HCT116 (cell line): ENCODE data around the gene TOB2.

Source experiments
- CTCF ChIP-seq, 3 experiments: fragments of 200-600 bp in 1 of 3; sonication (generic) in 1 of 3; IDR thresholded peaks in 2 of 3; conservative IDR thresholded peaks in 1 of 3; 2 replicates each; pipeline ENCODE4 v1.5.1; 2012 to 2017; ENCODE audit warnings: low read depth in 2 of 3, low read length in 2 of 3, antibody characterized with exemption in 1 of 3, borderline replicate concordance in 1 of 3, control low read depth in 1 of 3, mild to moderate bottlenecking in 1 of 3, mixed read lengths in 1 of 3, mixed run types in 1 of 3, moderate library complexity in 1 of 3; ENCODE audit not compliant: insufficient read depth in 1 of 3
- POLR2A ChIP-seq: IDR thresholded peaks from 2 replicates; pipeline ENCODE4 v1.7.0; 2011; ENCODE audit warnings: borderline replicate concordance; ENCODE audit not compliant: insufficient read depth, insufficient read length; ENCODE audit errors: extremely low read depth
- SP1 ChIP-seq: IDR thresholded peaks from 2 replicates; pipeline ENCODE4 v1.6.1; 2012; ENCODE audit warnings: low read depth
- SRF ChIP-seq: IDR thresholded peaks from 2 replicates; pipeline ENCODE4 v1.6.1; 2012; ENCODE audit warnings: low read depth
- TF ChIP-seq, protein P1 (sequence below): IDR thresholded peaks from 2 replicates; pipeline ENCODE4 v1.6.1; 2012
- TF ChIP-seq, protein P2 (sequence below): IDR thresholded peaks from 2 replicates; pipeline ENCODE4 v1.6.1; 2012; ENCODE audit warnings: low read depth

DNA sequence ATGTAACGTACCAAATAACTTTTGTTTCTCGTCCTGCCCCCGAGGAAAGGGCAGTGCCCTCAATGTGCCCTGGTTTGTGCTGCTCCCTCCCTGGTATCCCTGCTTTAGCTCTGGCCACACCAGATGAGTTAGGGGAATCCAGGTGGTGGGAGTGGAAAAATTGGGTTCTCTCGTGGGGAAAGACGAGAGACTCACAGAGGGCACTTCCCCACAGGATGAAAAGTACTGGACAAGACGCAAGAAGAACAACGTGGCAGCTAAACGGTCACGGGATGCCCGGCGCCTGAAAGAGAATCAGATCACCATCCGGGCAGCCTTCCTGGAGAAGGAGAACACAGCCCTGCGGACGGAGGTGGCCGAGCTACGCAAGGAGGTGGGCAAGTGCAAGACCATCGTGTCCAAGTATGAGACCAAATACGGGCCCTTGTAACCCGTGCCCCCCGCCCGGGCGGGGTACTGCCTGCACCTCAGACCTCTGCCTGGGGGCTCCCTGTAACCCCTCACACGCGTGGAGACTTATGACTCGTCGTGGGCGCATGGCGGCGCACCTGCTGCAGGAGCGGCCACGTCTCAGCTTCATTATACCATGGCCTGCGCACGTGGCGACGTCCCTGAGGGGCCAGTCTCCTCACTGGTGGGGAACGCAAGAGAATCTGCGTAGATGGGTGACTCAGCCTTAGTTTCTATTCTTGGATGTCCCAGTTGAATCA is 50.9 kb downstream of the TOB2 start:
- TF ChIP-seq CTCF (IDR thresholded peaks at IDR 0.05 in 2 of 3, conservative IDR thresholded peaks at IDR 0.05 in 1 of 3; ENCODE audit: borderline replicate concordance in 1 of 3, insufficient read depth in 1 of 3, low read depth in 2 of 3, low read length in 2 of 3) (no peak), SRF (no peak), POLR2A (no peak), SP1 (no peak)
- TF ChIP-seq, protein P1, sequence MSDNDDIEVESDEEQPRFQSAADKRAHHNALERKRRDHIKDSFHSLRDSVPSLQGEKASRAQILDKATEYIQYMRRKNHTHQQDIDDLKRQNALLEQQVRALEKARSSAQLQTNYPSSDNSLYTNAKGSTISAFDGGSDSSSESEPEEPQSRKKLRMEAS = no peak
- TF ChIP-seq, protein P2, sequence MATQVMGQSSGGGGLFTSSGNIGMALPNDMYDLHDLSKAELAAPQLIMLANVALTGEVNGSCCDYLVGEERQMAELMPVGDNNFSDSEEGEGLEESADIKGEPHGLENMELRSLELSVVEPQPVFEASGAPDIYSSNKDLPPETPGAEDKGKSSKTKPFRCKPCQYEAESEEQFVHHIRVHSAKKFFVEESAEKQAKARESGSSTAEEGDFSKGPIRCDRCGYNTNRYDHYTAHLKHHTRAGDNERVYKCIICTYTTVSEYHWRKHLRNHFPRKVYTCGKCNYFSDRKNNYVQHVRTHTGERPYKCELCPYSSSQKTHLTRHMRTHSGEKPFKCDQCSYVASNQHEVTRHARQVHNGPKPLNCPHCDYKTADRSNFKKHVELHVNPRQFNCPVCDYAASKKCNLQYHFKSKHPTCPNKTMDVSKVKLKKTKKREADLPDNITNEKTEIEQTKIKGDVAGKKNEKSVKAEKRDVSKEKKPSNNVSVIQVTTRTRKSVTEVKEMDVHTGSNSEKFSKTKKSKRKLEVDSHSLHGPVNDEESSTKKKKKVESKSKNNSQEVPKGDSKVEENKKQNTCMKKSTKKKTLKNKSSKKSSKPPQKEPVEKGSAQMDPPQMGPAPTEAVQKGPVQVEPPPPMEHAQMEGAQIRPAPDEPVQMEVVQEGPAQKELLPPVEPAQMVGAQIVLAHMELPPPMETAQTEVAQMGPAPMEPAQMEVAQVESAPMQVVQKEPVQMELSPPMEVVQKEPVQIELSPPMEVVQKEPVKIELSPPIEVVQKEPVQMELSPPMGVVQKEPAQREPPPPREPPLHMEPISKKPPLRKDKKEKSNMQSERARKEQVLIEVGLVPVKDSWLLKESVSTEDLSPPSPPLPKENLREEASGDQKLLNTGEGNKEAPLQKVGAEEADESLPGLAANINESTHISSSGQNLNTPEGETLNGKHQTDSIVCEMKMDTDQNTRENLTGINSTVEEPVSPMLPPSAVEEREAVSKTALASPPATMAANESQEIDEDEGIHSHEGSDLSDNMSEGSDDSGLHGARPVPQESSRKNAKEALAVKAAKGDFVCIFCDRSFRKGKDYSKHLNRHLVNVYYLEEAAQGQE = no peak
